ENCODE data around the gene ANKRD17. TPM values are rescaled to one million over a fixed set of nuclear protein-coding genes. Genes with fewer than 3 reads are reported as not detected.

ANKRD17 gene
- total RNA-seq, 1 donor from 2014 or later, result 91.9 TPM

DNA sequence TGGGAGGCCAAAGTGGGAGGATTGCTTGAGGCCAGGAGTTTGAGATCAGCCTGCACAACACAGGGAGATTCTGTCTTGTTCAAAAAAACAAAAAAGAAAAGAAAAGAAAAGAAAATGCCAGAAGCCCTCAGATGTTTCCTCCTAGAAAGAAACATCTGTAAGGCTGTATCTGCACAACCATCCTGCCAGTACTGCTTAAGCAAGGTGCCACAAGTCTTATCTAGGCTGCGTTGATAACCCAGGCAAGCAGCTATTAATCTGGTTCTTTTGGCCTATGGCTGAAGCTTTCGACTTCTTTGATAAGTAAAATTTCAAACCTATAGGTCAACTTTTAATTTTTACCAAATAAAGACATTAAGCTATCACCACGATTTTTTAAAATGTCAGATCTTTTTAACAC, 192.2 kb downstream of the ANKRD17 start:
- no peak overlapping the region for H3K9ac ChIP-seq (ENCODE audit: low read length)
- peak overlapping the region; percentile 42 for H3K27ac Mint-ChIP-seq (ENCODE audit: unreplicated experiment)
- H3K4me3 ChIP-seq (ENCODE audit: insufficient read depth, low read depth, low read length), result no peak overlapping the region
- H3K36me3 Mint-ChIP-seq (ENCODE audit: low read depth, unreplicated experiment), result peaks cover 2% of the 10 kb centered on the region
- FAIRE-seq (no peak), DNase-seq (ENCODE audit: low read depth) (no peak)
- H3K27me3 ChIP-seq (ENCODE audit: insufficient read depth, low read length), result no peaks in the 10 kb centered on the region
- no peaks in the 10 kb centered on the region for H3K9me3 ChIP-seq (ENCODE audit: insufficient read depth, low read depth, low read length)
- H3K9me3 Mint-ChIP-seq (ENCODE audit: unreplicated experiment), result no peaks in the 10 kb centered on the region
- H4K20me1 ChIP-seq (ENCODE audit: insufficient read depth, low read length), result no peaks in the 10 kb centered on the region
- peaks cover 6% of the 10 kb centered on the region for H3K4me1 Mint-ChIP-seq (ENCODE audit: low read depth, unreplicated experiment)
- H3K4me2 ChIP-seq (ENCODE audit: low read length), result no peak overlapping the region
- H3K27me3 Mint-ChIP-seq (ENCODE audit: low read depth, unreplicated experiment), result no peaks in the 10 kb centered on the region
- H2AFZ ChIP-seq (ENCODE audit: low read depth, low read length), result no peak overlapping the region
- peaks cover 28% of the 10 kb centered on the region for H3K79me2 ChIP-seq (ENCODE audit: insufficient read depth, low read length)
- H3K4me3 Mint-ChIP-seq (ENCODE audit: unreplicated experiment), result no peak overlapping the region
- H3K36me3 ChIP-seq (ENCODE audit: insufficient read depth, low read length), result peaks cover 21% of the 10 kb centered on the region
- no peak overlapping the region for H3K27ac ChIP-seq (ENCODE audit: low read depth, low read length)
- peaks cover 12% of the 10 kb centered on the region for H3K4me1 ChIP-seq (ENCODE audit: insufficient read depth, low read length)
- no peak for TF ChIP-seq EZH2 (IDR thresholded peaks at IDR 0.05; ENCODE audit: insufficient read depth, low read length)
- TF ChIP-seq, protein P1, sequence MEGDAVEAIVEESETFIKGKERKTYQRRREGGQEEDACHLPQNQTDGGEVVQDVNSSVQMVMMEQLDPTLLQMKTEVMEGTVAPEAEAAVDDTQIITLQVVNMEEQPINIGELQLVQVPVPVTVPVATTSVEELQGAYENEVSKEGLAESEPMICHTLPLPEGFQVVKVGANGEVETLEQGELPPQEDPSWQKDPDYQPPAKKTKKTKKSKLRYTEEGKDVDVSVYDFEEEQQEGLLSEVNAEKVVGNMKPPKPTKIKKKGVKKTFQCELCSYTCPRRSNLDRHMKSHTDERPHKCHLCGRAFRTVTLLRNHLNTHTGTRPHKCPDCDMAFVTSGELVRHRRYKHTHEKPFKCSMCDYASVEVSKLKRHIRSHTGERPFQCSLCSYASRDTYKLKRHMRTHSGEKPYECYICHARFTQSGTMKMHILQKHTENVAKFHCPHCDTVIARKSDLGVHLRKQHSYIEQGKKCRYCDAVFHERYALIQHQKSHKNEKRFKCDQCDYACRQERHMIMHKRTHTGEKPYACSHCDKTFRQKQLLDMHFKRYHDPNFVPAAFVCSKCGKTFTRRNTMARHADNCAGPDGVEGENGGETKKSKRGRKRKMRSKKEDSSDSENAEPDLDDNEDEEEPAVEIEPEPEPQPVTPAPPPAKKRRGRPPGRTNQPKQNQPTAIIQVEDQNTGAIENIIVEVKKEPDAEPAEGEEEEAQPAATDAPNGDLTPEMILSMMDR (IDR thresholded peaks at IDR 0.05; ENCODE audit: insufficient read depth, low read depth, low read length), result no peak

DNA sequence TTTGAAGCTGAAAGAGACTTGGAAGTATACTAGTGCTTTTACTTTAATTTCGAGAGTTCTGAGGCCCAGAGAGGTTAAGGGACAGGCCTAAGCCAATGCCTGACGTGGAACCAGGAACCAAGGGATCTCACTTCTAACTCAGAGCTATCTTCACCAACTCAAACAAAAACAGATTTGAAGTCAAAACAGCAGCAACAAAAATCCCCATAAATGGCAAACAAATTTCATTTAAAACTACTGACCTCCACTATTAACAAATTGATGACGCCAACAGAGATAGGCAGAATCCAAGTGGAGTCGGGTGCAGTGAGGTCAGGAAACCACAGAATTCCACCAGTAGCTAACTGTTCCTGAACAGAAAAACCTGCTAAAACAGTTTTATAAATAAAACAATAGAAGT, 194.1 kb downstream of the ANKRD17 start:
- H3K27ac ChIP-seq (ENCODE audit: low read depth, low read length), result no peak overlapping the region
- FAIRE-seq (no peak), DNase-seq (ENCODE audit: low read depth) (peak; percentile 47)
- H3K4me2 ChIP-seq (ENCODE audit: low read length), result no peak overlapping the region
- no peak overlapping the region for H3K9ac ChIP-seq (ENCODE audit: low read length)
- H3K36me3 Mint-ChIP-seq (ENCODE audit: low read depth, unreplicated experiment), result peaks cover 2% of the 10 kb centered on the region
- H3K4me3 ChIP-seq (ENCODE audit: insufficient read depth, low read depth, low read length), result no peak overlapping the region
- H3K27ac Mint-ChIP-seq (ENCODE audit: unreplicated experiment), result no peak overlapping the region
- H3K9me3 Mint-ChIP-seq (ENCODE audit: unreplicated experiment), result no peaks in the 10 kb centered on the region
- H3K4me1 Mint-ChIP-seq (ENCODE audit: low read depth, unreplicated experiment), result peaks cover 6% of the 10 kb centered on the region
- H3K4me3 Mint-ChIP-seq (ENCODE audit: unreplicated experiment), result no peak overlapping the region
- H3K9me3 ChIP-seq (ENCODE audit: insufficient read depth, low read depth, low read length), result no peaks in the 10 kb centered on the region
- no peaks in the 10 kb centered on the region for H4K20me1 ChIP-seq (ENCODE audit: insufficient read depth, low read length)
- H3K27me3 Mint-ChIP-seq (ENCODE audit: low read depth, unreplicated experiment), result no peaks in the 10 kb centered on the region
- peaks cover 5% of the 10 kb centered on the region for H3K4me1 ChIP-seq (ENCODE audit: insufficient read depth, low read length)
- no peak overlapping the region for H2AFZ ChIP-seq (ENCODE audit: low read depth, low read length)
- peaks cover 28% of the 10 kb centered on the region for H3K36me3 ChIP-seq (ENCODE audit: insufficient read depth, low read length)
- no peak for TF ChIP-seq EZH2 (IDR thresholded peaks at IDR 0.05; ENCODE audit: insufficient read depth, low read length)
- TF ChIP-seq, protein P1 (IDR thresholded peaks at IDR 0.05; ENCODE audit: insufficient read depth, low read depth, low read length), result no peak
- H3K79me2 ChIP-seq (ENCODE audit: insufficient read depth, low read length), result peaks cover 28% of the 10 kb centered on the region
- H3K27me3 ChIP-seq (ENCODE audit: insufficient read depth, low read length), result no peaks in the 10 kb centered on the region

DNA sequence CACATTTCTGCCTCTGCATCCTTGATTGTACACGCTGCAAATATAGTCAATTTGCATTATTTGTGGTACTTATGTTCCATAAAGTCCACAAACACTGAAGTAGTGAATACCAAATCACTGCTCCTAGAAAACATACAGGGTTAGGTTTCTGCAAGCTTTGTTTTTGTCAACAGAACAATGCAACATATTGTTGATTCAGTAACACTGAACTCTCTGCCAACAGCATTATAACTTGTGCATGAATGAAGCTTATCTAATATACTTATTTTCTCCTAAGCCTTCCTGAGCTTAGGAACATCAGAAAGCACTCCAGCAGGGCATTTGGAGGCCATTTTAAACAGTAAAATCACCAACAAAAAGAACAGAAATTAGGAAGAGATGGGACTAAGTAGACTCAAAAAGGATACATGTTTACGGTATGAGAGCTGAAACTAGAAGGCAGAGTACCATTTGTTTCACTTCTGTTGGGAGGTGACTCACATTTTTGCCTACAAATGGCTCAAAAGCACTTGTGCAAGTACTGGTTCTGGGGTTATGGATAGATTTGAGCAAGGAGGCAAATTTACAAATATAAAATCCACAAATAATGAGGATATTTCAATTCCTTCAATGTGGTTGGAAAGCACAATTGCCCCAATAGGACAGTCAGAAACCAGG, 203.2 kb downstream of the ANKRD17 start:
- no peak overlapping the region for H2AFZ ChIP-seq (ENCODE audit: low read depth, low read length)
- Mint-ChIP-seq H3K36me3 (ENCODE audit: low read depth, unreplicated experiment) (peaks cover 8% of the 10 kb centered on the region), H3K4me1 (ENCODE audit: low read depth, unreplicated experiment) (no peaks in the 10 kb centered on the region), H3K27me3 (ENCODE audit: low read depth, unreplicated experiment) (no peaks in the 10 kb centered on the region), H3K9me3 (ENCODE audit: unreplicated experiment) (no peaks in the 10 kb centered on the region), H3K27ac (ENCODE audit: unreplicated experiment) (no peak overlapping the region), H3K4me3 (ENCODE audit: unreplicated experiment) (no peak overlapping the region)
- H4K20me1 ChIP-seq (ENCODE audit: insufficient read depth, low read length), result no peaks in the 10 kb centered on the region
- no peak overlapping the region for H3K27ac ChIP-seq (ENCODE audit: low read depth, low read length)
- DNase-seq (ENCODE audit: low read depth) (no peak), FAIRE-seq (no peak)
- H3K9me3 ChIP-seq (ENCODE audit: insufficient read depth, low read depth, low read length), result no peaks in the 10 kb centered on the region
- peaks cover 27% of the 10 kb centered on the region for H3K36me3 ChIP-seq (ENCODE audit: insufficient read depth, low read length)
- no peaks in the 10 kb centered on the region for H3K4me1 ChIP-seq (ENCODE audit: insufficient read depth, low read length)
- no peak overlapping the region for H3K9ac ChIP-seq (ENCODE audit: low read length)
- H3K79me2 ChIP-seq (ENCODE audit: insufficient read depth, low read length), result no peaks in the 10 kb centered on the region
- no peak overlapping the region for H3K4me2 ChIP-seq (ENCODE audit: low read length)
- no peaks in the 10 kb centered on the region for H3K27me3 ChIP-seq (ENCODE audit: insufficient read depth, low read length)
- no peak overlapping the region for H3K4me3 ChIP-seq (ENCODE audit: insufficient read depth, low read depth, low read length)
- TF ChIP-seq EZH2 (IDR thresholded peaks at IDR 0.05; ENCODE audit: insufficient read depth, low read length), result no peak
- TF ChIP-seq, protein P1 (IDR thresholded peaks at IDR 0.05; ENCODE audit: insufficient read depth, low read depth, low read length), result no peak
